ENCODE measurements around the gene ANKRD42. TPM values are rescaled to one million over a fixed set of nuclear protein-coding genes. Genes with fewer than 3 reads are reported as not detected.

ANKRD42 gene
- total and polyA plus RNA-seq, 9 of the 15 experiments (the other 6 are each of a cell fraction or from before 2014, with no cell fraction given), result 2.8 to 9.1 (median 6.1) TPM

- TF ChIP-seq, protein P1, sequence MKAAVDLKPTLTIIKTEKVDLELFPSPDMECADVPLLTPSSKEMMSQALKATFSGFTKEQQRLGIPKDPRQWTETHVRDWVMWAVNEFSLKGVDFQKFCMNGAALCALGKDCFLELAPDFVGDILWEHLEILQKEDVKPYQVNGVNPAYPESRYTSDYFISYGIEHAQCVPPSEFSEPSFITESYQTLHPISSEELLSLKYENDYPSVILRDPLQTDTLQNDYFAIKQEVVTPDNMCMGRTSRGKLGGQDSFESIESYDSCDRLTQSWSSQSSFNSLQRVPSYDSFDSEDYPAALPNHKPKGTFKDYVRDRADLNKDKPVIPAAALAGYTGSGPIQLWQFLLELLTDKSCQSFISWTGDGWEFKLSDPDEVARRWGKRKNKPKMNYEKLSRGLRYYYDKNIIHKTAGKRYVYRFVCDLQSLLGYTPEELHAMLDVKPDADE (conservative IDR thresholded peaks at IDR 0.05; ENCODE audit: control insufficient read depth, low read depth, low read length), result no peak
- TF ChIP-seq MITF (IDR thresholded peaks at IDR 0.05), result no peak
- TF ChIP-seq, protein P2, sequence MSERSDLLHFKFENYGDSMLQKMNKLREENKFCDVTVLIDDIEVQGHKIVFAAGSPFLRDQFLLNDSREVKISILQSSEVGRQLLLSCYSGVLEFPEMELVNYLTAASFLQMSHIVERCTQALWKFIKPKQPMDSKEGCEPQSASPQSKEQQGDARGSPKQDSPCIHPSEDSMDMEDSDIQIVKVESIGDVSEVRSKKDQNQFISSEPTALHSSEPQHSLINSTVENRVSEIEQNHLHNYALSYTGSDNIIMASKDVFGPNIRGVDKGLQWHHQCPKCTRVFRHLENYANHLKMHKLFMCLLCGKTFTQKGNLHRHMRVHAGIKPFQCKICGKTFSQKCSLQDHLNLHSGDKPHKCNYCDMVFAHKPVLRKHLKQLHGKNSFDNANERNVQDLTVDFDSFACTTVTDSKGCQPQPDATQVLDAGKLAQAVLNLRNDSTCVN (CRISPR knock-in tag; IDR thresholded peaks at IDR 0.05), result no peak
- no peak for TF ChIP-seq SRSF9 (IDR thresholded peaks at IDR 0.05; ENCODE audit: borderline replicate concordance, low read depth, low read length)
- no peak for TF ChIP-seq HNRNPK (IDR thresholded peaks at IDR 0.05; ENCODE audit: low read depth, low read length, poor library complexity, severe bottlenecking)
- TF ChIP-seq POLR3G (IDR thresholded peaks at IDR 0.05; ENCODE audit: extremely low read depth, insufficient read length, insufficient replicate concordance), result no peak
- no peak for TF ChIP-seq HBP1 (CRISPR knock-in tag; IDR thresholded peaks at IDR 0.05)
- TF ChIP-seq MBD1 (CRISPR knock-in tag; IDR thresholded peaks at IDR 0.05), result no peak
- no peak for TF ChIP-seq ZNF239 (CRISPR knock-in tag; IDR thresholded peaks at IDR 0.05)
- no peak for TF ChIP-seq ZNF707 (CRISPR knock-in tag; conservative IDR thresholded peaks at IDR 0.05)
- no peak for TF ChIP-seq POLR2B (IDR thresholded peaks at IDR 0.05; ENCODE audit: low read depth, partially characterized antibody)
- 0 out of 2 replicates have a peak, but pooled peaks have one; percentile 11 for TF ChIP-seq SMARCA5 (IDR thresholded peaks at IDR 0.05)
- TF ChIP-seq MCM2 (IDR thresholded peaks at IDR 0.05; ENCODE audit: low read depth), result no peak
- TF ChIP-seq CREB3L1 (IDR thresholded peaks at IDR 0.05; ENCODE audit: borderline replicate concordance, low read depth), result no peak
- TF ChIP-seq RBBP5 (IDR thresholded peaks at IDR 0.05; ENCODE audit: borderline replicate concordance, insufficient read depth, low read length, poor library complexity, severe bottlenecking), result no peak
- 0 out of 2 replicates have a peak, but pooled peaks have one; percentile 30 for TF ChIP-seq SMAD4 (CRISPR knock-in tag; conservative IDR thresholded peaks at IDR 0.05)
- TF ChIP-seq ZNF124 (CRISPR knock-in tag; IDR thresholded peaks at IDR 0.05), result no peak
- TF ChIP-seq ZFP30 (CRISPR knock-in tag; IDR thresholded peaks at IDR 0.05; ENCODE audit: borderline replicate concordance), result no peak
- no peak for TF ChIP-seq TEAD2 (tag; IDR thresholded peaks at IDR 0.05)
Measured at GRCh38 chr11:83151274-83151977, 42.1 kb upstream of the ANKRD42 start (continued).
